ENCODE measurements around the gene PNMA8B.

GRCh38 chr19:46456930-46457329 lies 38.7 kb downstream of the PNMA8B start:
- TF ChIP-seq CTCF (IDR thresholded peaks at IDR 0.05; ENCODE audit: poor library complexity) (no peak), EZH2 (IDR thresholded peaks at IDR 0.05; ENCODE audit: borderline replicate concordance) (no peak), EZH2phosphoT487 (IDR thresholded peaks at IDR 0.05; ENCODE audit: low read depth, severe bottlenecking, unreplicated experiment) (no peak)
